Glutamatergic neuron (in vitro differentiated cells): ENCODE results near the gene SEC24C. TPM values are rescaled to one million over a fixed set of nuclear protein-coding genes. Genes with fewer than 3 reads are reported as not detected.
"Not testable (repeated sequence)": the region's sequence is repeated elsewhere in the genome, so short reads cannot be mapped to it uniquely, and the experiment has no call there.

ENCODE experiments used
- DNase-seq: peaks from one replicate; pipeline ENCODE4 v3.0.0; 2022
- H3K27ac Mint-ChIP-seq: one replicate; pipeline ENCODE4 v1.8.0; 2020; ENCODE audit warnings: mild to moderate bottlenecking, mixed read lengths, inconsistent platforms; ENCODE audit not compliant: unreplicated experiment
- H3K27me3 Mint-ChIP-seq: one replicate; pipeline ENCODE4 v1.8.0; 2020; ENCODE audit warnings: mild to moderate bottlenecking, moderate library complexity, mixed read lengths, inconsistent platforms; ENCODE audit not compliant: unreplicated experiment
- H3K36me3 Mint-ChIP-seq: one replicate; pipeline ENCODE4 v1.8.0; 2020; ENCODE audit warnings: mild to moderate bottlenecking, mixed read lengths, inconsistent platforms; ENCODE audit not compliant: unreplicated experiment
- H3K4me1 Mint-ChIP-seq: one replicate; pipeline ENCODE4 v1.8.0; 2020; ENCODE audit warnings: mild to moderate bottlenecking, low read depth, mixed read lengths, inconsistent platforms; ENCODE audit not compliant: unreplicated experiment
- H3K4me3 Mint-ChIP-seq: one replicate; pipeline ENCODE4 v1.8.0; 2020; ENCODE audit warnings: mild to moderate bottlenecking, mixed read lengths, inconsistent platforms; ENCODE audit not compliant: unreplicated experiment
- H3K9me3 Mint-ChIP-seq: one replicate; pipeline ENCODE4 v1.8.0; 2020; ENCODE audit warnings: mild to moderate bottlenecking, moderate library complexity, mixed read lengths, inconsistent platforms; ENCODE audit not compliant: unreplicated experiment
- long read RNA-seq: library from polyadenylated mRNA; unstranded; transcript quantifications from one replicate; pipeline ENCODE4 v2.0.0, GENCODE V29; 2020; ENCODE audit not compliant: unreplicated experiment
- total RNA-seq: library from RNA; stranded (reverse); fragmentation: NEBNext Ultra II Directional; extraction: Animal tissue kit (Norgen Biotek cat#: 25700); gene quantifications from one replicate; pipeline ENCODE4 v1.2.1, GENCODE V29; 2021; ENCODE audit not compliant: unreplicated experiment
- TF ChIP-seq, protein P1 (sequence below): fragments of 200-600 bp; sonication (generic); IDR thresholded peaks from one replicate; pipeline ENCODE4 v1.5.0; 2021; ENCODE audit not compliant: partially characterized antibody, unreplicated experiment

Gene SEC24C, protein sequence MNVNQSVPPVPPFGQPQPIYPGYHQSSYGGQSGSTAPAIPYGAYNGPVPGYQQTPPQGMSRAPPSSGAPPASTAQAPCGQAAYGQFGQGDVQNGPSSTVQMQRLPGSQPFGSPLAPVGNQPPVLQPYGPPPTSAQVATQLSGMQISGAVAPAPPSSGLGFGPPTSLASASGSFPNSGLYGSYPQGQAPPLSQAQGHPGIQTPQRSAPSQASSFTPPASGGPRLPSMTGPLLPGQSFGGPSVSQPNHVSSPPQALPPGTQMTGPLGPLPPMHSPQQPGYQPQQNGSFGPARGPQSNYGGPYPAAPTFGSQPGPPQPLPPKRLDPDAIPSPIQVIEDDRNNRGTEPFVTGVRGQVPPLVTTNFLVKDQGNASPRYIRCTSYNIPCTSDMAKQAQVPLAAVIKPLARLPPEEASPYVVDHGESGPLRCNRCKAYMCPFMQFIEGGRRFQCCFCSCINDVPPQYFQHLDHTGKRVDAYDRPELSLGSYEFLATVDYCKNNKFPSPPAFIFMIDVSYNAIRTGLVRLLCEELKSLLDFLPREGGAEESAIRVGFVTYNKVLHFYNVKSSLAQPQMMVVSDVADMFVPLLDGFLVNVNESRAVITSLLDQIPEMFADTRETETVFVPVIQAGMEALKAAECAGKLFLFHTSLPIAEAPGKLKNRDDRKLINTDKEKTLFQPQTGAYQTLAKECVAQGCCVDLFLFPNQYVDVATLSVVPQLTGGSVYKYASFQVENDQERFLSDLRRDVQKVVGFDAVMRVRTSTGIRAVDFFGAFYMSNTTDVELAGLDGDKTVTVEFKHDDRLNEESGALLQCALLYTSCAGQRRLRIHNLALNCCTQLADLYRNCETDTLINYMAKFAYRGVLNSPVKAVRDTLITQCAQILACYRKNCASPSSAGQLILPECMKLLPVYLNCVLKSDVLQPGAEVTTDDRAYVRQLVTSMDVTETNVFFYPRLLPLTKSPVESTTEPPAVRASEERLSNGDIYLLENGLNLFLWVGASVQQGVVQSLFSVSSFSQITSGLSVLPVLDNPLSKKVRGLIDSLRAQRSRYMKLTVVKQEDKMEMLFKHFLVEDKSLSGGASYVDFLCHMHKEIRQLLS
- 91.1 TPM for total RNA-seq
- long read RNA-seq, full-length matches to known transcripts: 4 of 12 reads
- long read RNA-seq, partial matches to known transcripts: 3 of 12 reads
- long read RNA-seq, other reads (novel, unspliced or antisense): 5 of 12 reads

DNA sequence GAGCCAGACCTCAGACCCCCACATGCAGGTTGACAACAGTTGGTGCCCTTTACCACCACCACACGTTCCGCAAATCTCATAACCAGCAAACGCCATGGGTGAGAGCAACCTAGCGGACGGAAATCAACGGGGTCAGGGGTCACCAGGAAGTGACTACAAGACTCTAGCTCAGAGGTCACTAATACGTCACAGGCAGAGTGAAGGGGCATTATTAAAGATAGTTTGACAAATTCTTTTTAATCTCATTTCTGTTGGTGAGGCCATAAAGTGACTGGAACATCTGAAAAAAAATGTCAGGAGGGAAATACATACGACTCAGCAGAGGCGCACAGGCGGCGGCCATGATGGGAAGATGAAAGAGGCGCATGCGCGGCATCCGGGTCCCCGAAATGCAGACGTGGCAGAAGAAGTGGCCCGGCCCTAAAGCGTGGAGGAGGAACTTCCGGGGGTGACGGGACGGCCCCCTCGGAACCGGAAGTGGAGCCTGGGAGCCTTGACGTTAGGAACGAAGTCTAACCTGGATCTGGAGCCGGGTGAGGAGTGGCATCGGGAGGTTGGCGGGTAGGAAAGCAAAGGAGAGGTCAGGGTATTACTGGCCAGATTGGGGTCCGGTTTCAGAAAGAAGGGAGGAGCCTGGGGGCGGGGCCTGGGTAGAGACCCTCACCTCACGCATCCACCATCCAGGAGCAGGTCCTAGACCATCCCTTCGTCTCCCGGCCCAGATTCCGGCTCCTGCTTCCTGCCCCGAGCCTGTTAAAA, at the start of gene SEC24C:
SEC24C (plus strand) TSS at position 468 of the 759 bp plus-strand sequence. CDS start 2,461 bp downstream, outside the sequence.
- peaks cover 6% of the 10 kb centered on the region for H3K27me3 Mint-ChIP-seq

DNA sequence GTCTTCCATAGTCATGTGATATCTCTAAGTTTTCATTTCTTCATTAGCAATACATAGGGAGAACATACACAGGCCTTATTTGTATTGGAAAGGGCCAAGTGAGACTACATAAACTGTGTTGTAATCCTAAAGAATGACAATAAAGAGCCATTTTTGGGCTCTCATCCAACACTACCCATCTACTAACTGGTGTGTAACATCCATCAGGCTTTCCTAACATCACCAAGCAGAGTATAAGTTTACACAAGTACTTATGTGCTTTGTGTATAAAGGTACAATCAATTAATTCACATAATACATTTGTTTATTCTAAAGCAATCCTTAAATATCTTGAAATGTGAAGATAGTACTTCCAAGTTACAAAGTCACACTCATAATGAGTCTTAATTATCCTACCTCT, 48.9 kb upstream of the SEC24C start:
- H3K9me3 Mint-ChIP-seq, H3K4me3 Mint-ChIP-seq: not testable (repeated sequence)

More for the DNA sequence above, at the start of gene SEC24C:
- H3K4me1 Mint-ChIP-seq: peaks cover 10% of the 10 kb centered on the region
- H3K27ac Mint-ChIP-seq: peak within 1 kb of the TSS; percentile 100
- DNase-seq: peak; percentile 94
- H3K36me3 Mint-ChIP-seq: peaks cover 2% of the 10 kb centered on the region
- H3K9me3 Mint-ChIP-seq: peaks cover 6% of the 10 kb centered on the region
- H3K4me3 Mint-ChIP-seq: peak within 1 kb of the TSS; percentile 95
- TF ChIP-seq, protein P1, sequence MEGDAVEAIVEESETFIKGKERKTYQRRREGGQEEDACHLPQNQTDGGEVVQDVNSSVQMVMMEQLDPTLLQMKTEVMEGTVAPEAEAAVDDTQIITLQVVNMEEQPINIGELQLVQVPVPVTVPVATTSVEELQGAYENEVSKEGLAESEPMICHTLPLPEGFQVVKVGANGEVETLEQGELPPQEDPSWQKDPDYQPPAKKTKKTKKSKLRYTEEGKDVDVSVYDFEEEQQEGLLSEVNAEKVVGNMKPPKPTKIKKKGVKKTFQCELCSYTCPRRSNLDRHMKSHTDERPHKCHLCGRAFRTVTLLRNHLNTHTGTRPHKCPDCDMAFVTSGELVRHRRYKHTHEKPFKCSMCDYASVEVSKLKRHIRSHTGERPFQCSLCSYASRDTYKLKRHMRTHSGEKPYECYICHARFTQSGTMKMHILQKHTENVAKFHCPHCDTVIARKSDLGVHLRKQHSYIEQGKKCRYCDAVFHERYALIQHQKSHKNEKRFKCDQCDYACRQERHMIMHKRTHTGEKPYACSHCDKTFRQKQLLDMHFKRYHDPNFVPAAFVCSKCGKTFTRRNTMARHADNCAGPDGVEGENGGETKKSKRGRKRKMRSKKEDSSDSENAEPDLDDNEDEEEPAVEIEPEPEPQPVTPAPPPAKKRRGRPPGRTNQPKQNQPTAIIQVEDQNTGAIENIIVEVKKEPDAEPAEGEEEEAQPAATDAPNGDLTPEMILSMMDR: no peak

DNA sequence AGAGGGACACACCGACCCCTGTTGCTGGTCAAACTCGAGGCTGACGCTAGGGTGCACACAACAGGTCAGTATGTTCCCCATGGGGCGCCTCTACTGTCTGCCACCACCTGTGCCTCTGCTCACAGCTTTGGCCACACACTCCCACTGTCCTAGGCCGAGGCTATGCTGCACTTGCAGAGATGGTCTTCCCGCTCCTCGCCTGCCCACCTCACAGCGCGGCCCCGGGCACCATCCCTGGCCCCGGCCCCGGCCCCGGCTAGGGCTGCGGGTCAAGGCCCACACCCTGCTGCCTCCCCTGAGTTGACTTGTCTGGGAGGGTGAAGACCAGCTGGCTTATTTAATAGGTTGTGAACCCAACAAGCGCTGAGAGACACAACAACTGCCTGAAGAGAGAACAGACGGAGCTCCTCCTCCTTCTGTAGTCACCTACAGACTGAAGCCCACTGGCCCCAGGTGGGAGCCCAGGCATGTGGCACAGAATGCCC, 46.5 kb upstream of the SEC24C start, which contains the start of gene AGAP5:
AGAP5 (minus strand) TSS at position 435 of the 485 bp plus-strand sequence; CDS start at position 81, 354 bp downstream.
- H3K9me3 Mint-ChIP-seq, H3K27ac Mint-ChIP-seq, DNase-seq, H3K27me3 Mint-ChIP-seq, H3K4me3 Mint-ChIP-seq, H3K4me1 Mint-ChIP-seq, H3K36me3 Mint-ChIP-seq: not testable (repeated sequence)

More for the DNA sequence above, 48.9 kb upstream of the SEC24C start:
- DNase-seq, H3K27ac Mint-ChIP-seq, H3K4me1 Mint-ChIP-seq, H3K27me3 Mint-ChIP-seq, H3K36me3 Mint-ChIP-seq: not testable (repeated sequence)

DNA sequence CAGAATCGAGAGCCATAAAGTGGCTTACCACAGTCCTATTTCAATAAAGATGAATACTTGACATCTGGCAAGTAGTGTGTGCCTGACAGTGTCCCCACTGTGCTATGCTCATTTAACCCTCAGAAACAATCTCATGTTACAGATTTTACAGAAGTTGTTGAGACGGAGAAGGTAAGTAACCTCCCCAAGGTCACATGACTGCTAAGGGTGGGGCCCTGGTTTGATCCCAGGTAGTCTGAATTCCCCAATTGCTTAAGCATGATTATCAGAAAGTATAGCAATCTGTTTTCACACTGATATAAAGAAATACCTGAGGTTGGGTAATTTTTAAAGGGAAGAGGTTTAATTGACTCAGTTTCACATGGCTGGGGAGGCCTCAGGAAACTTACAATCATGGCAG, 45.4 kb upstream of the SEC24C start:
- not testable (repeated sequence) for H3K4me3 Mint-ChIP-seq, H3K9me3 Mint-ChIP-seq, H3K27ac Mint-ChIP-seq, H3K4me1 Mint-ChIP-seq, H3K27me3 Mint-ChIP-seq, H3K36me3 Mint-ChIP-seq, DNase-seq

DNA sequence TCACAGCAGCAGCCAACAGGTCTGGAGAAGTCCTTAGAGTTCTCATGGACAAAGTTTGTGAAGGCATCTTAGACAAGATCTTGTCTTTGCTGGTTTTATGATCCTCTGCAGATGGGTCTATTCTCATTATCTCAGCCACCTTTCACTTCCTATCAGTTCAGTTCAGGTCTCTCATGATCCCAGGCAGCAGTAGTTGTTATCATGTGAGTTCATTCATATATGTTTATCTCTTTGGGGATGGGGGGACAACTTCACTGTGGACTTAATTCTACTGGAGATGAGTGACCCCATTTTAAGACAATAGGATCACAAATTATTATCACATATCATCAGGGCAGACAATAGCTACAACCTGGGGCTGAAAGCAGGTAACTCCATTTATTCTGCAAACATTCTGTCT, 40.2 kb upstream of the SEC24C start:
- not testable (repeated sequence) for H3K36me3 Mint-ChIP-seq

DNA sequence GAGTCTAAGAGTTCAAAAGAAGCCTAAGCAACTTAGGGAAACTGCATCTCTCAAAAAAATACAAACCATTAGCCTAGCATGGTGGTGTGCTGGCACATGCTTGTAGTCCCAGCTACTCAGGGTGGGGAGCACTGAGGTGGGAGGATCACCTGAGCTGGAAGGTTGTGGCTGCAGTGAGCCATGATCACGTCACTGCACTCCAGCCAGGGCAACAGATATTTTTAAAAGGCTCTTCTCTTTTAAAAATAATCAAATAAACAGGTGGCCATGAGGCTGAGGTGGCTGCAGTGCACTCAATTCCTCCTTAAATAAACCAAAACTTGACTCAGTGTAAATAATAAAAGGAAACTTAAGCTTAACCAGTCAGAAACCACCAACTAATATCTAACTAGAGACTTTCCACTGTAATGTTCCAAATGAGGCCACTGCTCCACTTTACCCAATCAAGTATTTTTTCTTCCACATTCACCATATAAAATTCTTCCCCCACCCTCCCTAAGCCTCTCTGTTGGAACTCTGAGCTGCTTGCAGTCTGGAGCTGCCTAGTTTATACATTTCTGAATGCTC, 38.6 kb upstream of the SEC24C start:
- H3K36me3 Mint-ChIP-seq, H3K27ac Mint-ChIP-seq: not testable (repeated sequence)

More for the DNA sequence above, 40.2 kb upstream of the SEC24C start:
- not testable (repeated sequence) for DNase-seq, H3K27me3 Mint-ChIP-seq, H3K9me3 Mint-ChIP-seq, H3K4me3 Mint-ChIP-seq, H3K27ac Mint-ChIP-seq, H3K4me1 Mint-ChIP-seq

DNA sequence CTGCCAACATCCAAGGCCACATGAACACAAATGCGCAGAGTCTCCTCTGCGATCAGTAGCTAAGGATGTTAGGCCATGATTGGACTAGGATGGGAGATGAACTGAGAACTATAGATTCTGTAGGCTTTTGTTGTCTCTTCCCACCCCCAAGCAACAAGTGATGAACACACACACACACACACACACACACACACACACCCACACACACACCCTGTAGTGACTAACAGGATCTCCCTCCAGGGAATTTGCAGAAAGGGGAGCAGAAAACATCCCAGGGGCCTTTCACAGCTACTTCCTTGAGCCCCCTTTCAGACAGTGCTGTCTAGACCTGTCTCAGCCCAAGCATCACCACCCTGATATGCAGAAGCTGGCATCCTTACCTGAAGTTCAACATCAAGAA, 37.7 kb upstream of the SEC24C start:
- H3K4me1 Mint-ChIP-seq, H3K27me3 Mint-ChIP-seq, DNase-seq, H3K36me3 Mint-ChIP-seq, H3K4me3 Mint-ChIP-seq, H3K9me3 Mint-ChIP-seq: not testable (repeated sequence)
- peak overlapping the region; percentile 68 for H3K27ac Mint-ChIP-seq

More for the DNA sequence above, 38.6 kb upstream of the SEC24C start:
- H3K4me1 Mint-ChIP-seq, H3K9me3 Mint-ChIP-seq, DNase-seq, H3K4me3 Mint-ChIP-seq, H3K27me3 Mint-ChIP-seq: not testable (repeated sequence)

DNA sequence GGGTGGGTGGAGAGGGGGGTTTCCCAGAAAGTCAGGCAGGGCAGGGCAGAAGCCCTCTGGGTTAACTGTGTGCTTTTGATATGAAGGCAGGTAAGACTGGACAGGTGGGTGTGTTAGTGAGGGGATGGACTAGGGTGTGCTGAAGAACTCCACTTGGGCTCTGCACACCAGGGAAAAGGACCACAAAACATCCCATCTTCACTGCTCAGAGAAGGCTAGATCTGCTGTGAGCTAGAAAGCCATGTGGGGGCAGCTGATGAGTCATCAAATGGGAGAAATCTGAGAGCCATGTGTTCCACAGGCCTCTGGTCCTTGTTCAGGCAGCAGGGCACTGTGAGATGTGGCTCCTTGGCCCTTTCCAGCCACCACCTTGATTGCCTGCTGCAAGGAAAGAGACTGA, 36.5 kb upstream of the SEC24C start:
- H3K36me3 Mint-ChIP-seq, H3K4me3 Mint-ChIP-seq, H3K9me3 Mint-ChIP-seq, DNase-seq, H3K27me3 Mint-ChIP-seq, H3K27ac Mint-ChIP-seq, H3K4me1 Mint-ChIP-seq: not testable (repeated sequence)

DNA sequence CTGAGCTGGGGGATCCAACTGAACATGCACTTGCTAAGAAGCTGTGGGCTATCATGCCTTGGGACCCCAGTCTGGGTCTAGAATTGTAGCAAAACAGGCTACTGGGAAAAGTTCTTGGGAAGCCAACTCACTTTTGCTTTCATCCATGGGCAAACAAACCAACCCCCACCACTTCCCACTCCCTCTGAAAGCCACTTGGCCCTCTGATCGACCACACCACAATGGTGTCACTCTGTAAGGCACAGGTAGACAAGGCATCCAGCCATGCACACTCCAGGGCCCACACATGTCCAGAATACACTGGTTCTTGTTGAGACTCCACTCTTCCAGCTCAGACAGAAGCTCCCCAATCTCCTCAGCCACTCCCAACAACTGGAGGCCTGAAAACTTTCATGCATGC, 36.0 kb upstream of the SEC24C start:
- not testable (repeated sequence) for H3K4me3 Mint-ChIP-seq, H3K27ac Mint-ChIP-seq, H3K9me3 Mint-ChIP-seq, H3K27me3 Mint-ChIP-seq, DNase-seq, H3K4me1 Mint-ChIP-seq, H3K36me3 Mint-ChIP-seq

DNA sequence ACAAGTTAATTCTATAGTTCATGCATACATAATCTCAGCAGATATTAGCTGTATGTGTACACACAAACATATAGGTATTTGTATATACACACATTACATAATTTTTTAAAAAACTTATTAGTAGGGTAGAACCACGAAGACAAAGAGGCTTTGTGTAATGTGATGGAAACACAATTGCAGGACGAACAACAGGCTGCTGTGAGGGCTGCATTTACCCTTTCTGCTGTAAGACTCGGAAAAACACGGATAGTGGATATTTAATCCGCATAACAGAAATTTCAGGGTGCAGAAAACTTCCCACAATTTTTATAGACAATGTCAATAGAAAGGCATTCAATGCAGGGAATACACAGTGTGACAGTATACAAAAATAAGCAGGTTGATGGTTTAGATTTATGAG, 32.5 kb upstream of the SEC24C start:
- H3K27ac Mint-ChIP-seq, H3K4me3 Mint-ChIP-seq, H3K9me3 Mint-ChIP-seq, H3K4me1 Mint-ChIP-seq, H3K36me3 Mint-ChIP-seq, DNase-seq, H3K27me3 Mint-ChIP-seq: not testable (repeated sequence)
